Measurements from ENCODE around the gene CCP110.

DNA sequence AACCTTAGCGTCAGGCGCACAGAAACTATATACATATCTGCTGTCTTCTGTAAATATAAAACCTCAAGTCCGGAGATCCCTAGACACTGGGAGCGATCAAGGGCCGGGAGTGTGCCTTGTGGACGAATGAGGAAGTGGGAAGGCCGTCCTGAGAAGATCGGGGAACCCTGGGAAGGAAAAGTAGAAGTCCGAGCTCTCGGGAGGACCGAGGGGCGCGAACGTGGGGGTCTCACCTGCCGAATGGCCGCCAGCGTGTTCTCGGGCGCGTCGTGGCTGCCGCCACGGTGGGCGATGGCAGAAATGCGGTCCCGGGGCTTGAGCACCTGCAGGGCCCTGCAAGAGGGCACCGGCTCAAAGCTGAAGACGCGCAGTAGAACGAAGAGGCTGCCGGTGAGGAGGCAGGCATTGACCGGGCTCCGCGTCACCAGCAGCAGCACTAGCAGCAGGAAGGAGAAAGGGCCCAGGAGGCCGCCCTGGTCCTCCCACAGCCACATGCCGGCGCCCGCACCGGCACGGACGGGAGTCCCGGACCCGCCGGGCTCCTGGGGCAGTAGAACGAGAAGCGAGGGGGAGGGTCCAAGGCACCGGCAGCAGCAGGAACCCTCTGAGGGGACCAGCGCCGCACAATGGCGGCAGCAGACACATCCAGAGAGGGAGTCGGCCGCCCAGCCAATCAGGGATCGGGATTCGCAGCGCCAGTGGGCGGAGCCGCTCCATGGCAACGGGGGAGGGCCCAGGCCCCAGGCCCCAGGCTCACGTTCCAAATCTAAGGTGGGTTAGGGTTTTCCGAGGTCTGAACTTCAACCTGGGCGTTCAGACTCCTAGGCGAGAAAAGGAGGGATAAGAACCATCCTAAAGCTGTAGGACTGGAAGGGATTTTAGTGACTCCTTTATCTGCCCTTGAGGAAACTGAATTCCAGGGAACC is 2.0 kb upstream of the CCP110 start, which contains the start of gene GDE1:
- peak; percentile 36 for TF ChIP-seq CTCF (conservative IDR thresholded peaks at IDR 0.05; ENCODE audit: low read length)
- TF ChIP-seq EZH2phosphoT487 (IDR thresholded peaks at IDR 0.05; ENCODE audit: borderline replicate concordance), result no peak

Data from Loucy (cell line).